ENCODE results near the gene DLG3.

DNA sequence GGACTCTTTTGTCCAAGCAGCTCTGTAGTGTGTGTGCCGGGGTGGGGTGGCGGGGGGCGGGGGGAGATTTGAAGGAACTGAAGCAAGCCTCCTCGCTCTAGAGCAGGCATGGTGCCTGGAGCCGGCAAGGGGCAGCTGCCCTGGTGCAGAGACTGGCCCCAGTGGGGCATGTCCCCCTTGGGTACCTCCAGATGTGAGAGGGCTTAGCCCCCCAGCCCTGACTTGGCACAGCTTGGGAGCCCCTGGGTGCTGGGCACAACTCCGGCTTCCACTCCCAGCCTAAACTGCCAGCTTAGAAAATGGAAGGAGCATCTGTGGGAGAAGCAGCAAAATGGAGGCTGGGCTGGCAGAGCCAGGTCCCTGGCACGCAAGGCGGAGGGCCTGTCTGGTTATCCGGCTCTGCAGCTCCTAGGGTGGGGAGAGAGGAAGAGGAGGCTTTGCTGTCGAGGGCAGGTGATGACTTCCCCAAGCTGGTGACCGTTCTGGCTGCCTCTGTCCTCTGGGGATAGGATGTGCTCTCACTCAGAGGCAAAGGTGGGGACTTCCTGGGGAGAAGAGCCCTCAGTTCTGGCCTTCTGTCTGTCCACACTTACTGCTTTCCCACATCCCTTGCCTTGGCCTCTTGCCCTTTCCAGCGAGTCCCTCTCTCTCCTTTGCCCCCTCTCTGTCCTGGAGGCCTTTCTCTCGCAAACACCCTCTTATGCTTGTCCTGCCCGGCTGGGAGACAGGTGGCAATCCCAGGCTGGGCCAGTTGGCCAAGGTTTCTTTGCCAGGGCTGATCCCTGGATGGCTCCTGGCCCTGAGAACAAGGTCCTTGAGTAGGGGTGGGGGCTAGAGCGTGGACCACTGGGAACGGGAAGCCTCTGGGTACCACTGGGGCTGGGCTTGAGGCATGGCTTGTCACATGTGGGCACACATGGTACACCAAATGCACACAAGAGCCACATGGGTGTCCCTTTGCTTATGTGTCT lies 2.0 kb downstream of the DLG3 start:
- no peak for TF ChIP-seq POLR2AphosphoS5 (IDR thresholded peaks at IDR 0.05; ENCODE audit: borderline replicate concordance, low read depth, low read length)
- no peak for TF ChIP-seq EZH2 (IDR thresholded peaks at IDR 0.05)
- TF ChIP-seq FOXP2 (optimal IDR thresholded peaks at IDR 0.05; ENCODE audit: control extremely low read depth, extremely low read length, insufficient read depth): no peak
